ENCODE data around the gene HCFC1. TPM values are rescaled to one million over a fixed set of nuclear protein-coding genes. Genes with fewer than 3 reads are reported as not detected.
A peak's percentile ranks its signal among the peaks of the same experiment; 100 is the strongest.
"Not testable (repeated sequence)": the region's sequence is repeated elsewhere in the genome, so short reads cannot be mapped to it uniquely, and the experiment has no call there.

HCFC1 gene
- total RNA-seq, 2 experiments from 2014 or later = 45.9 to 50.2 TPM

DNA sequence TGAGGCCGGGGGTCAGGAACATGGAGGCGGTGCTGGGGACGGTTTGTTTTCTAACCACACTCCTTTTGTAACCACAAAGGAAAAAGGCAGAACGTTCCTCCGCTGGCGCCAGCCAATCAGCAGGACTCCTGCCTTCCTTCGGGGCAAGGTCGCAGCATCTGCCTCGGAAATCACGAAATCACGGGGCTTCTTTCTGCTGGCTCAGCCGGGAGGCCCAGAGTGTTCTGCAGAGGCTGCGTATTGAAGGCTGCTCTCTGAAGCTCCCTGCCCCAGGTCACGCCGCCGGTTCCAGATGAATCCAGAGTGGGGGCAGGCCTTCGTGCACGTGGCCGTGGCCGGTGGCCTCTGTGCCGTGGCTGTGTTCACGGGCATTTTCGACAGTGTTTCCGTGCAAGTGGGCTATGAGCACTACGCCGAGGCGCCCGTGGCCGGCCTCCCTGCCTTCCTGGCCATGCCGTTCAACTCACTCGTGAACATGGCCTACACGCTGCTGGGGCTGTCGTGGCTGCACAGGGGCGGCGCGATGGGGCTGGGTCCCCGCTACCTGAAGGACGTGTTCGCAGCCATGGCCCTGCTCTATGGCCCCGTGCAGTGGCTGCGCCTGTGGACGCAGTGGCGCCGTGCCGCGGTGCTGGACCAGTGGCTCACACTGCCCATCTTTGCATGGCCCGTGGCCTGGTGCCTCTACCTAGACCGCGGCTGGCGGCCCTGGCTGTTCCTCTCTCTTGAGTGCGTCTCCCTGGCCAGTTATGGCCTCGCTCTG, 10.3 kb upstream of the HCFC1 start:
- TF ChIP-seq, protein P1, sequence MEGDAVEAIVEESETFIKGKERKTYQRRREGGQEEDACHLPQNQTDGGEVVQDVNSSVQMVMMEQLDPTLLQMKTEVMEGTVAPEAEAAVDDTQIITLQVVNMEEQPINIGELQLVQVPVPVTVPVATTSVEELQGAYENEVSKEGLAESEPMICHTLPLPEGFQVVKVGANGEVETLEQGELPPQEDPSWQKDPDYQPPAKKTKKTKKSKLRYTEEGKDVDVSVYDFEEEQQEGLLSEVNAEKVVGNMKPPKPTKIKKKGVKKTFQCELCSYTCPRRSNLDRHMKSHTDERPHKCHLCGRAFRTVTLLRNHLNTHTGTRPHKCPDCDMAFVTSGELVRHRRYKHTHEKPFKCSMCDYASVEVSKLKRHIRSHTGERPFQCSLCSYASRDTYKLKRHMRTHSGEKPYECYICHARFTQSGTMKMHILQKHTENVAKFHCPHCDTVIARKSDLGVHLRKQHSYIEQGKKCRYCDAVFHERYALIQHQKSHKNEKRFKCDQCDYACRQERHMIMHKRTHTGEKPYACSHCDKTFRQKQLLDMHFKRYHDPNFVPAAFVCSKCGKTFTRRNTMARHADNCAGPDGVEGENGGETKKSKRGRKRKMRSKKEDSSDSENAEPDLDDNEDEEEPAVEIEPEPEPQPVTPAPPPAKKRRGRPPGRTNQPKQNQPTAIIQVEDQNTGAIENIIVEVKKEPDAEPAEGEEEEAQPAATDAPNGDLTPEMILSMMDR (IDR thresholded peaks at IDR 0.05) = no peak
- H3K4me1 ChIP-seq (ENCODE audit: insufficient read depth, low read length) = peaks cover 64% of the 10 kb centered on the region
- Mint-ChIP-seq H3K4me1 (ENCODE audit: low read depth) (peaks cover 52% of the 10 kb centered on the region), H3K9me3 (no peaks in the 10 kb centered on the region), H3K4me3 (peak overlapping the region; percentile 73), H3K36me3 (ENCODE audit: low read depth) (no peaks in the 10 kb centered on the region), H3K27ac (peak overlapping the region; percentile 99), H3K27me3 (no peaks in the 10 kb centered on the region)
- intact Hi-C loops (cut with DNase I, micrococcal nuclease) = loop anchor here in 1 of 2 experiments (1.0 kb wide), 1 partner anchor 9 kb away; no protein-coding TSS in a partner anchor
- peak; percentile 35 to 86 (median 59) for DNase-seq
- no peaks in the 10 kb centered on the region for H3K27me3 ChIP-seq (ENCODE audit: control insufficient read depth in 1 of 2, insufficient read depth in 2 of 2, low read length in 2 of 2)
- no peaks in the 10 kb centered on the region for H3K36me3 ChIP-seq (ENCODE audit: insufficient read depth, low read length)
- ChIA-PET POLR2A (interaction anchor here (0.5 to 2.6 kb wide), 10 partner anchors 8 to 447 kb away, joined by 3 to 54 read pairs (median 4); partner anchors contain the start of genes ATP6AP1, BCAP31, HCFC1 and IRAK1), CTCF (interaction anchor here (0.7 to 2.6 kb wide), 4 partner anchors 8 to 24 kb away, joined by 3 to 7 read pairs (median 3); no protein-coding TSS in a partner anchor)
- peak overlapping the region; percentile 21 for H3K4me3 ChIP-seq (ENCODE audit: low read length)
- H3K9me3 ChIP-seq (ENCODE audit: control insufficient read depth in 1 of 2, insufficient read depth in 1 of 2, low read length in 2 of 2) = no peaks in the 10 kb centered on the region
- ATAC-seq (ENCODE audit: poor library complexity) = peak; percentile 45
- H3K27ac ChIP-seq (ENCODE audit: low read depth in 1 of 2, low read length in 2 of 2) = peak overlapping the region; percentile 64 to 66

DNA sequence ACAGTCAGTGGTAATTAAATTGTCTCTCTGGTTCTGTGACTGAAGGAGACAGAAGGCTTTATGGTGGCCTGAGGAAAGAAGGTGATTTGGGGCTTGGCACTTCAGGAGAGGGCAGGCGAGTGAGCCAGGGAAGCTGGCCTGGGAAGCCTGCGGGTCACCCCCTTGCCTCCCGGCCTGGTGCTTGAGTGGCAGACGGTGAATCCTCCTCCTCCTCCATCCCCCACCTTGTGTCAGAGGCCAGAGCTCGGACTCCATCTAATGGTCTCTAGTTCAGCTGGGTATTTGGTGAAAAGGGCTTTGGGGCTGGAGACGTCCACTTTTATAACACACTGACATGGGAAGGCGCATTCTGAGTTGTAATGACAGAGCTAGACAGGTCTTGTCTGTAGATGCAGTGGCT, 9.6 kb upstream of the HCFC1 start:
- H3K27me3 Mint-ChIP-seq = no peaks in the 10 kb centered on the region
- peak overlapping the region; percentile 99 for H3K27ac Mint-ChIP-seq
- no peaks in the 10 kb centered on the region for H3K36me3 Mint-ChIP-seq (ENCODE audit: low read depth)
- H3K4me3 Mint-ChIP-seq = peak overlapping the region; percentile 73
- no peak for DNase-seq
- CTCF ChIA-PET = interaction anchor here (0.7 to 2.6 kb wide), 3 partner anchors 9 to 24 kb away, joined by 3 to 7 read pairs (median 3); no protein-coding TSS in a partner anchor
- Histone ChIP-seq H3K9me3 (ENCODE audit: control insufficient read depth in 1 of 2, insufficient read depth in 1 of 2, low read length in 2 of 2) (no peaks in the 10 kb centered on the region), H3K27me3 (ENCODE audit: control insufficient read depth in 1 of 2, insufficient read depth in 2 of 2, low read length in 2 of 2) (no peaks in the 10 kb centered on the region), H3K4me3 (ENCODE audit: low read length) (peak overlapping the region; percentile 21), H3K27ac (ENCODE audit: low read depth in 1 of 2, low read length in 2 of 2) (peak overlapping the region; percentile 64 to 66), H3K36me3 (ENCODE audit: insufficient read depth, low read length) (no peaks in the 10 kb centered on the region), H3K4me1 (ENCODE audit: insufficient read depth, low read length) (peaks cover 57% of the 10 kb centered on the region)
- intact Hi-C loops (cut with DNase I, micrococcal nuclease) = loop anchor here in 1 of 2 experiments (1.0 kb wide), 1 partner anchor 8 kb away; no protein-coding TSS in a partner anchor
- TF ChIP-seq, protein P1 (IDR thresholded peaks at IDR 0.05) = no peak
- no peaks in the 10 kb centered on the region for H3K9me3 Mint-ChIP-seq
- peaks cover 52% of the 10 kb centered on the region for H3K4me1 Mint-ChIP-seq (ENCODE audit: low read depth)
- no peak for ATAC-seq (ENCODE audit: poor library complexity)
- POLR2A ChIA-PET = interaction anchor here (0.5 to 2.6 kb wide), 13 partner anchors 8 to 448 kb away, joined by 3 to 54 read pairs (median 3); partner anchors contain the start of genes ARHGAP4, ATP6AP1, BCAP31 and HCFC1

DNA sequence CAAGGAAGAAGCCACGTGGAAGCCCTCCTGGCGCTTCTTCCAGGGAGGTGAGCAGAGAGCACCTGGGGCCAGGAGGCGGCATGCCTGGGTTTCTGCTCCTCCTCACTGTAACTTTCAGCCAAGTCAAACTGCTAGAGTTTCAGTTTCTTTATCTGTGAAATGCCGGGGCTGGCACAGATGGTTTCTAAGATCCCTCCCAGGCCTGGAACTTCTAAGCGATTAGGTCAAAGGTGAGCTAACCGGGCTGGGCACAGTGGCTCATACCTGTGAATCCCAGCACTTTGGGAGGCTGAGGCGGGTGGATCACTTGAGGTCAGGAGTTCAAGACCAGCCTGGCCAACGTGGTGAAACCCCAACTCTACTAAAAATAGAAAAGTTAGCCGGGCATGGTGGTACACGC, 8.8 kb upstream of the HCFC1 start:
- H3K36me3 ChIP-seq (ENCODE audit: insufficient read depth, low read length); H3K27me3 ChIP-seq (ENCODE audit: control insufficient read depth in 1 of 2, insufficient read depth in 2 of 2, low read length in 2 of 2); H3K27me3 Mint-ChIP-seq; H3K9me3 ChIP-seq (ENCODE audit: control insufficient read depth in 1 of 2, insufficient read depth in 1 of 2, low read length in 2 of 2); H3K9me3 Mint-ChIP-seq; intact Hi-C loops (cut with DNase I, micrococcal nuclease); H3K36me3 Mint-ChIP-seq (ENCODE audit: low read depth): not testable (repeated sequence)
- Histone ChIP-seq H3K4me3 (ENCODE audit: low read length) (peak overlapping the region; percentile 14), H3K4me1 (ENCODE audit: insufficient read depth, low read length) (peaks cover 57% of the 10 kb centered on the region), H3K27ac (ENCODE audit: low read depth in 1 of 2, low read length in 2 of 2) (peak overlapping the region in 1 of 2 donors; percentile 66)
- ChIA-PET POLR2A (interaction anchor here (1.1 to 2.6 kb wide), 5 partner anchors 9 to 155 kb away, joined by 3 to 54 read pairs (median 3); partner anchors contain the start of genes ARHGAP4, HCFC1 and TMEM187), CTCF (interaction anchor here (1.2 to 2.6 kb wide), 2 partner anchors 10 to 11 kb away, joined by 3 to 7 read pairs; no protein-coding TSS in a partner anchor)
- Mint-ChIP-seq H3K4me1 (ENCODE audit: low read depth) (peaks cover 52% of the 10 kb centered on the region), H3K4me3 (peak overlapping the region; percentile 80), H3K27ac (peak overlapping the region; percentile 99)
- peak; percentile 55 for ATAC-seq (ENCODE audit: poor library complexity)
- peak in 3 of 14 experiments; percentile 44 to 55 (median 51) for DNase-seq
